K562 (cell line): ENCODE results near the gene GRSF1. TPM values are rescaled to one million over a fixed set of nuclear protein-coding genes. Genes with fewer than 3 reads are reported as not detected.

Experiments
- ATAC-seq: fragments of 200-7000 bp; cut with Tn5 transposase; 3 replicates; pipeline ENCODE4 v1.9.1; 2020; ENCODE audit warnings: moderate library complexity
- BruUV-seq: library from RNA; stranded (reverse); fragments of 400-500 nt; replicated peaks from 2 replicates; lab custom pipeline; 2021; lab: Mats Ljungman, UMichigan
- CTCF ChIA-PET: fragments of 300-600 bp; formaldehyde crosslinking; extraction: SDS; loops from one replicate; lab custom pipeline; 2021; ENCODE audit warnings: low intra/inter-chr PET ratio; lab: Yijun Ruan, JAX
- POLR2A ChIA-PET: fragments of 300-600, 350-650 bp; sonication (Branson Sonifier 250); formaldehyde crosslinking; extraction: SDS; loops from one replicate; lab custom pipeline; 2021; ENCODE audit warnings: antibody characterized with exemption, inconsistent platforms; lab: Yijun Ruan, JAX
- DNase-seq, 4 experiments: peaks; one replicate each; pipeline versions ENCODE4 v3.0.0 to v3.0.0-alpha.2; 2011 to 2018; ENCODE audit warnings: low spot score in 3 of 4, mixed read lengths in 3 of 4; ENCODE audit errors: extremely low read depth in 1 of 4
- FAIRE-seq: peaks from 2 replicates; lab custom pipeline; 2011; peaks lifted over from hg19 to GRCh38; lab: Jason Lieb, UNC
- H2AFZ ChIP-seq: 2 replicates; pipeline ENCODE4 v1.6.0; 2011; ENCODE audit warnings: low read depth, low read length, control low read depth, inconsistent platforms
- H3K27ac ChIP-seq: fragments of 200-600 bp; 3 replicates; pipeline ENCODE4 v1.8.0; 2011; ENCODE audit warnings: low read depth, mild to moderate bottlenecking, control low read depth, inconsistent platforms, low read length, moderate library complexity, mixed read lengths; ENCODE audit errors: extremely low read depth
- H3K27me3 ChIP-seq, 2 experiments: fragments of 300-600 bp in 1 of 2; 2 replicates in 1 of 2; 3 replicates in 1 of 2; pipeline versions ENCODE4 v1.6.0 to v1.8.0; 2011; ENCODE audit warnings: inconsistent platforms in 2 of 2, low read length in 2 of 2, mild to moderate bottlenecking in 1 of 2, mixed read lengths in 1 of 2, moderate library complexity in 1 of 2; ENCODE audit not compliant: control insufficient read depth in 2 of 2, insufficient read depth in 2 of 2
- H3K36me3 ChIP-seq: fragments of 300-600 bp; 3 replicates; pipeline ENCODE4 v1.8.0; 2011; ENCODE audit warnings: mild to moderate bottlenecking, low read length, inconsistent platforms; ENCODE audit not compliant: control insufficient read depth, insufficient read depth
- H3K4me1 ChIP-seq, 2 experiments: fragments of 200-600 bp in 1 of 2; replicated peaks in 1 of 2; 2 replicates in 1 of 2; 3 replicates in 1 of 2; pipeline versions ENCODE4 v1.5.1 to v1.8.0; 2011; ENCODE audit warnings: inconsistent platforms in 2 of 2, low read length in 2 of 2, mild to moderate bottlenecking in 1 of 2, mixed read lengths in 1 of 2, moderate library complexity in 1 of 2; ENCODE audit not compliant: control insufficient read depth in 2 of 2, insufficient read depth in 2 of 2
- H3K4me2 ChIP-seq: 2 replicates; pipeline ENCODE4 v1.6.1; 2011; ENCODE audit warnings: low read length, control low read depth, inconsistent platforms, mixed read lengths; ENCODE audit not compliant: insufficient read depth
- H3K4me3 ChIP-seq: fragments of 200-600 bp; sonication (generic), shearing (Covaris generic); 2 replicates; pipeline ENCODE4 v1.5.1; 2016; ENCODE audit warnings: control low read depth, inconsistent platforms
- H3K79me2 ChIP-seq: fragments of 200-600 bp; 3 replicates; pipeline ENCODE4 v1.8.0; 2011; ENCODE audit warnings: low read length, inconsistent platforms; ENCODE audit not compliant: control insufficient read depth, insufficient read depth
- H3K9ac ChIP-seq, 2 experiments: 2 replicates each; pipeline versions ENCODE4 v1.6.0 to v1.6.1; 2011; ENCODE audit warnings: low read depth in 2 of 2, low read length in 2 of 2, control low read depth in 1 of 2, inconsistent platforms in 1 of 2, mild to moderate bottlenecking in 1 of 2, mixed read lengths in 1 of 2; ENCODE audit not compliant: insufficient read depth in 1 of 2
- H3K9me1 ChIP-seq: one replicate; pipeline ENCODE4 v1.6.0; 2011; ENCODE audit warnings: inconsistent platforms, mild to moderate bottlenecking, low read length, moderate library complexity; ENCODE audit not compliant: control insufficient read depth, insufficient read depth
- H3K9me3 ChIP-seq: replicated peaks from 2 replicates; pipeline ENCODE4 v1.5.1; 2011; ENCODE audit warnings: low read depth, low read length, inconsistent platforms; ENCODE audit not compliant: control insufficient read depth, insufficient read depth
- H4K20me1 ChIP-seq: replicated peaks from 2 replicates; pipeline ENCODE4 v1.6.1; 2011; ENCODE audit warnings: low read length, inconsistent platforms, mixed read lengths; ENCODE audit not compliant: control insufficient read depth, insufficient read depth
- BACH1 ChIP-seq: fragments of 200-800 bp; sonication (Bioruptor generic); IDR thresholded peaks from 2 replicates; pipeline ENCODE4 v1.6.1; 2016; ENCODE audit warnings: missing genetic modification characterization, missing compliant biosample characterization
- BCOR ChIP-seq: fragments of 450-650 bp; IDR thresholded peaks from 2 replicates; pipeline ENCODE4 v1.6.1; 2016
- E2F8 ChIP-seq: fragments of 450-650 bp; IDR thresholded peaks from 2 replicates; pipeline ENCODE4 v1.7.1; 2018; ENCODE audit warnings: mild to moderate bottlenecking, low read depth; ENCODE audit not compliant: partially characterized antibody
- KHSRP ChIP-seq: fragments of 450-650 bp; IDR thresholded peaks from 2 replicates; pipeline ENCODE4 v1.6.1; 2017
- MAFF ChIP-seq: IDR thresholded peaks from 2 replicates; pipeline ENCODE4 v1.6.1; 2012; ENCODE audit warnings: low read length, improper control_type of control experiment
- MCM5 ChIP-seq: fragments of 450-650 bp; IDR thresholded peaks from 2 replicates; pipeline ENCODE4 v1.6.1; 2016; ENCODE audit warnings: low read depth
- NFIC ChIP-seq: fragments of 450-650 bp; IDR thresholded peaks from 2 replicates; pipeline ENCODE4 v1.6.1; 2017; ENCODE audit warnings: mild to moderate bottlenecking, inconsistent platforms
- NR4A1 ChIP-seq, 2 experiments: fragments of 250-450 bp in 1 of 2; fragments of 450-650 bp in 1 of 2; sonication (Bioruptor Pico) in 1 of 2; IDR thresholded peaks; 2 replicates each; pipeline versions ENCODE4 v1.4.0 to v1.6.1; 2016 to 2020; ENCODE audit warnings: mild to moderate bottlenecking in 2 of 2, missing compliant biosample characterization in 1 of 2, missing genetic modification characterization in 1 of 2, moderate library complexity in 1 of 2
- OTX1 ChIP-seq: fragments of 450-650 bp; formaldehyde crosslinking; IDR thresholded peaks from 2 replicates; pipeline ENCODE4 v1.4.0; 2022; ENCODE audit warnings: mild to moderate bottlenecking
- SLC30A9 ChIP-seq: fragments of 250-450 bp; sonication (Bioruptor Pico); IDR thresholded peaks from 2 replicates; pipeline ENCODE4 v1.8.0; 2022; ENCODE audit warnings: mild to moderate bottlenecking, moderate library complexity
- ZBTB11 ChIP-seq, 3 experiments: fragments of 200-800 bp in 1 of 3; fragments of 250-450 bp in 1 of 3; fragments of 450-650 bp in 1 of 3; sonication (Bioruptor Pico) in 1 of 3; sonication (Bioruptor generic) in 1 of 3; formaldehyde crosslinking in 1 of 3; IDR thresholded peaks; 2 replicates each; pipeline versions ENCODE4 v1.6.1 to v1.8.0; 2016 to 2022; ENCODE audit warnings: mild to moderate bottlenecking in 2 of 3, missing genetic modification characterization in 2 of 3, missing compliant biosample characterization in 1 of 3, moderate library complexity in 1 of 3
- ZNF444 ChIP-seq: fragments of 250-450 bp; sonication (Bioruptor Pico); IDR thresholded peaks from 2 replicates; pipeline ENCODE4 v1.4.0; 2020; ENCODE audit warnings: mild to moderate bottlenecking, moderate library complexity
- ZSCAN29 ChIP-seq: fragments of 450-650 bp; IDR thresholded peaks from 2 replicates; pipeline ENCODE4 v1.6.1; 2017
- WGBS: fragments of 100-300 bp; shearing (Covaris generic); methylation state at CpG from one replicate; pipeline ENCODE4 v1.1.6; 2016; ENCODE audit warnings: low coverage, mixed read lengths; ENCODE audit not compliant: insufficient coverage; ENCODE audit errors: missing lambda C conversion rate; 5-methylcytosine and 5-hydroxymethylcytosine counted together
- in situ Hi-C: fragments of 300-500 bp; cut with MboI; formaldehyde crosslinking; loops from 4 replicates; pipeline ENCODE4 v1.15.0; 2018; ENCODE audit warnings: inconsistent platforms, mixed read lengths
- intact Hi-C: fragments of 100-400 bp; cut with micrococcal nuclease; formaldehyde crosslinking; loops from 2 replicates; pipeline ENCODE4 v1.14.2; 2022
- polyA plus RNA-seq, 8 experiments: library from polyadenylated mRNA; depleted of rRNA in 4 of 8; stranded (reverse) in 5 of 8; unstranded in 3 of 8; fragments of >200 nt; fragmentation: Nextera tagmentation in 2 of 8; fragmentation: Illumina TruSeq in 1 of 8; extraction: Ambion mirVana in 2 of 8; extraction: Trizol in 1 of 8; gene quantifications; 2 replicates each; pipeline versions ENCODE4 v1.2.1 to v1.2.3, GENCODE V29; 2011 to 2014; ENCODE audit warnings: inconsistent platforms in 1 of 8, missing spikeins in 1 of 8
- total RNA-seq, 7 experiments: library from RNA; depleted of rRNA in 6 of 7; stranded (reverse); fragments of >200 nt in 6 of 7; fragmentation: Illumina TruSeq in 2 of 7; extraction: Trizol in 2 of 7; gene quantifications; 2 replicates each; pipeline versions ENCODE4 v1.2.1 to v1.2.3, GENCODE V29; 2011 to 2021; ENCODE audit warnings: low replicate concordance in 1 of 7

The GRSF1 gene
- total and polyA plus RNA-seq, 9 of the 15 experiments (the other 6 are each of a cell fraction or from before 2014, with no cell fraction given): 33.0 to 105 (median 76.0) TPM

GRCh38 chr4:70772929-70773555, 66.6 kb downstream of the GRSF1 start:
- Histone ChIP-seq H3K27ac (no peak overlapping the region), H3K9me1 (no peaks in the 10 kb centered on the region), H3K27me3 (no peaks in the 10 kb centered on the region), H3K9me3 (no peaks in the 10 kb centered on the region), H3K79me2 (no peaks in the 10 kb centered on the region)
- BruUV-seq: no TSS peak
- in situ Hi-C loops (no loop called here), intact Hi-C loops (no loop called here)
- FAIRE-seq: no peak
- POLR2A ChIA-PET: no interaction called here
- DNase-seq: no peak
- 71% methylated on average over 6 of the region's 6 CpGs for WGBS
- ATAC-seq: no peak
- no peak for TF ChIP-seq MAFF
- TF ChIP-seq NR4A1 (CRISPR knock-in tag; IDR thresholded peaks at IDR 0.05): no peak
- TF ChIP-seq NR4A1 (tag; IDR thresholded peaks at IDR 0.05): no peak
- no peak for TF ChIP-seq ZSCAN29
- TF ChIP-seq NFIC: no peak
- no peak for TF ChIP-seq MCM5
- TF ChIP-seq E2F8: no peak
- TF ChIP-seq SLC30A9: no peak
- TF ChIP-seq OTX1: no peak
- TF ChIP-seq ZNF444 (CRISPR knock-in tag): no peak
- TF ChIP-seq KHSRP: no peak
- TF ChIP-seq BCOR: no peak
- TF ChIP-seq BACH1 (tag): no peak
- no peak for TF ChIP-seq ZBTB11 (CRISPR knock-in tag; IDR thresholded peaks at IDR 0.05)
- TF ChIP-seq, all 486 proteins: peak for 0
- Histone ChIP-seq H4K20me1 (no peaks in the 10 kb centered on the region), H3K4me2 (no peak overlapping the region), H3K4me3 (no peak overlapping the region), H3K4me1 (no peaks in the 10 kb centered on the region), H3K36me3 (peaks cover 17% of the 10 kb centered on the region; the same call in 1 of the 3 replicates), H2AFZ (no peak overlapping the region), H3K9ac (no peak overlapping the region)
- CTCF ChIA-PET: no interaction called here
